ENCODE data around the gene ASB3.

Gene ASB3

DNA sequence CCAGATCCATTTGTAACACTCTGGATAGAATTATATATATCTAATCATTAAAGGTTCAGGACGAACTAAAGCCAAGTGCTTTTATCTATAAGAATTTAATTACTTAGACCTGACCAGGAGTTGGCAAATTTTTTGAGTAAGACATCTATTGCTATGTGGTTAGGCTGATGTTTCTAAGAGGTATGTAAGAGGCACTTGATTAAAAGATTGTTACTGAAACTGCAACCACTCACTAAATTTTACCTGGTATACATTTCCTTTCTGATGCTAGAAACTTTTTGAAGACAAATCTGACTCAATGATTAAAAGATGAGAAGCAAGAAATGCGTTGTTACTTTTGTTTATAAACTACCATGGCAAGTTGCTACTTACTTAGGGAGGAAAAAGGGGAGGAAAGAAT, 95.9 kb downstream of the ASB3 start:
- Histone ChIP-seq H3K27me3 (replicated peaks; ENCODE audit: insufficient read depth, low read length) (no peaks in the 10 kb centered on the region), H3K36me3 (replicated peaks; ENCODE audit: insufficient read depth, low read length) (no peaks in the 10 kb centered on the region)
- TF ChIP-seq EZH2 (optimal IDR thresholded peaks at IDR 0.05; ENCODE audit: low read depth, low read length) (no peak), EZH2phosphoT487 (IDR thresholded peaks at IDR 0.05; ENCODE audit: low read length) (no peak)
- TF ChIP-seq, protein P1, sequence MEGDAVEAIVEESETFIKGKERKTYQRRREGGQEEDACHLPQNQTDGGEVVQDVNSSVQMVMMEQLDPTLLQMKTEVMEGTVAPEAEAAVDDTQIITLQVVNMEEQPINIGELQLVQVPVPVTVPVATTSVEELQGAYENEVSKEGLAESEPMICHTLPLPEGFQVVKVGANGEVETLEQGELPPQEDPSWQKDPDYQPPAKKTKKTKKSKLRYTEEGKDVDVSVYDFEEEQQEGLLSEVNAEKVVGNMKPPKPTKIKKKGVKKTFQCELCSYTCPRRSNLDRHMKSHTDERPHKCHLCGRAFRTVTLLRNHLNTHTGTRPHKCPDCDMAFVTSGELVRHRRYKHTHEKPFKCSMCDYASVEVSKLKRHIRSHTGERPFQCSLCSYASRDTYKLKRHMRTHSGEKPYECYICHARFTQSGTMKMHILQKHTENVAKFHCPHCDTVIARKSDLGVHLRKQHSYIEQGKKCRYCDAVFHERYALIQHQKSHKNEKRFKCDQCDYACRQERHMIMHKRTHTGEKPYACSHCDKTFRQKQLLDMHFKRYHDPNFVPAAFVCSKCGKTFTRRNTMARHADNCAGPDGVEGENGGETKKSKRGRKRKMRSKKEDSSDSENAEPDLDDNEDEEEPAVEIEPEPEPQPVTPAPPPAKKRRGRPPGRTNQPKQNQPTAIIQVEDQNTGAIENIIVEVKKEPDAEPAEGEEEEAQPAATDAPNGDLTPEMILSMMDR (IDR thresholded peaks at IDR 0.05; ENCODE audit: low read length) = no peak

DNA sequence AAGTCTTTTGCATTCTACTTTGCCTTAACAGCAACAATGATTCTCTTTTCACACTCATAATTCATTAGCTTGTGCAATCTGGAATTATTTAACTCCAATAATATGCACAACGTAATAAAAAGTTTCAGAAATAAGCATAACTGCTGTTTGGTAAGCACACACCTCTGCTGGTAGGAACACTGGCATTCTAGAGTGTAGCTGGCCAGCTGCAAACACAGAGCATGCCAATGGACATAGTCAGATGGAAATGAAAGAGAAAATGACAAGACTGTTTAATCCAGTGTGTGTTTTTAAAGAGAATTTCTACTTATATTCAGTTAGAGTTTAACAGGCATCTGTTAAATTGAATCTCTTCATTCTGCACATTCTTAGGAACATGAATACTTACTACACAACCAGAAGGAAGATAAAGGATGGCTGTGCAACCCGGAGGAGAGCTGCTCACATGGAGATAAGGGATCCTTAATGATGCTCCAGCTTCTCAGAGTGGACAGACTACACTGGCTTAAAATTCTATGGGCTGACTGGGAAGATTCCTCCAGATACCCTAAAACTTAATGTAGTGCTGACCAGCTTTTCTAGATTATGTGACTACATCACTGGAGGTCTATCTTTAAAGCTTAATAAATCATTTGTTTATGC, 113.8 kb downstream of the ASB3 start:
- peak overlapping the region; percentile 30; the same call in 1 of the 2 replicates for H3K4me2 ChIP-seq (ENCODE audit: low read depth, low read length)
- no peaks in the 10 kb centered on the region for H3K27me3 ChIP-seq (replicated peaks; ENCODE audit: insufficient read depth, low read length)
- H3K9me3 ChIP-seq (replicated peaks; ENCODE audit: insufficient read depth, low read length) = no peaks in the 10 kb centered on the region
- no peak overlapping the region for H2AFZ ChIP-seq (ENCODE audit: low read length)
- no peaks in the 10 kb centered on the region for H3F3A ChIP-seq (ENCODE audit: insufficient read depth, low read length)
- H3K9me2 ChIP-seq (replicated peaks; ENCODE audit: insufficient read depth, low read length) = no peaks in the 10 kb centered on the region
- H3K4me1 ChIP-seq (ENCODE audit: low read length) = peaks cover 7% of the 10 kb centered on the region
- no peaks in the 10 kb centered on the region for H3K79me2 ChIP-seq (ENCODE audit: low read length)
- no peak overlapping the region for H3K4me3 ChIP-seq (ENCODE audit: low read length)
- peak overlapping the region; percentile 6; the same call in 1 of the 2 replicates for H3K27ac ChIP-seq (ENCODE audit: low read length)
- H3K9ac ChIP-seq (ENCODE audit: low read length) = no peak overlapping the region
- no peaks in the 10 kb centered on the region for H3K36me3 ChIP-seq (replicated peaks; ENCODE audit: insufficient read depth, low read length)
- DNase-seq = no peak
- TF ChIP-seq, protein P1 (IDR thresholded peaks at IDR 0.05; ENCODE audit: low read length) = no peak
- no peak for TF ChIP-seq EZH2 (optimal IDR thresholded peaks at IDR 0.05; ENCODE audit: low read depth, low read length)
- TF ChIP-seq EZH2phosphoT487 (IDR thresholded peaks at IDR 0.05; ENCODE audit: low read length) = no peak
- H4K20me1 ChIP-seq (ENCODE audit: insufficient read depth, low read length) = no peaks in the 10 kb centered on the region

More for the DNA sequence above, 95.9 kb downstream of the ASB3 start:
- Histone ChIP-seq H3K4me2 (ENCODE audit: low read depth, low read length) (no peak overlapping the region), H3K9ac (ENCODE audit: low read length) (no peak overlapping the region), H3K27ac (ENCODE audit: low read length) (no peak overlapping the region), H4K20me1 (ENCODE audit: insufficient read depth, low read length) (no peaks in the 10 kb centered on the region), H3F3A (ENCODE audit: insufficient read depth, low read length) (no peaks in the 10 kb centered on the region), H3K79me2 (ENCODE audit: low read length) (no peaks in the 10 kb centered on the region), H2AFZ (ENCODE audit: low read length) (no peak overlapping the region), H3K9me2 (replicated peaks; ENCODE audit: insufficient read depth, low read length) (no peaks in the 10 kb centered on the region), H3K4me3 (ENCODE audit: low read length) (no peak overlapping the region), H3K9me3 (replicated peaks; ENCODE audit: insufficient read depth, low read length) (no peaks in the 10 kb centered on the region), H3K4me1 (ENCODE audit: low read length) (no peaks in the 10 kb centered on the region)
- DNase-seq = no peak

DNA sequence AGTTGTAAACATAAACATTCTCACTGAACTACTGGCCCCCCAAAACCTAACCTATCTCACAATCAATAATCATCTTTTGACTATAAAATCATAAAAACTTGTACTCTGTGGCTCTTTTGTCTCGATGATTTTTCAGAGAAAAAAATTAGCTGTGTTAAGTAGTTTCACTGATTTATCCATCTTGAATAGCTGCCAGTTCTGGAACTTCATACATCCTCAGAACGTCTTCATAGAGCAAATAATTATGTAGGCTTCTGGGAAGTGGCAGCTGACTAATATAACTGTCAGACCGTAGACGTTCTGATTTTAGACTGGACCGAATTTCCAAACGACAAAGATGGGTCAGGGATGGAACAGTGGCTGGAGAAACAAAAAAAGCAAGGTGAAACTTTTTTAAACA, 116.4 kb downstream of the ASB3 start:
- Histone ChIP-seq H3K4me2 (ENCODE audit: low read depth, low read length) (no peak overlapping the region), H3K9me3 (replicated peaks; ENCODE audit: insufficient read depth, low read length) (no peaks in the 10 kb centered on the region), H3F3A (ENCODE audit: insufficient read depth, low read length) (no peaks in the 10 kb centered on the region), H3K79me2 (ENCODE audit: low read length) (no peaks in the 10 kb centered on the region), H3K4me3 (ENCODE audit: low read length) (no peak overlapping the region), H3K27ac (ENCODE audit: low read length) (no peak overlapping the region), H3K4me1 (ENCODE audit: low read length) (peaks cover 7% of the 10 kb centered on the region), H3K9ac (ENCODE audit: low read length) (no peak overlapping the region), H3K36me3 (replicated peaks; ENCODE audit: insufficient read depth, low read length) (no peaks in the 10 kb centered on the region), H3K27me3 (replicated peaks; ENCODE audit: insufficient read depth, low read length) (no peaks in the 10 kb centered on the region), H4K20me1 (ENCODE audit: insufficient read depth, low read length) (no peaks in the 10 kb centered on the region), H2AFZ (ENCODE audit: low read length) (no peak overlapping the region), H3K9me2 (replicated peaks; ENCODE audit: insufficient read depth, low read length) (no peaks in the 10 kb centered on the region)
- TF ChIP-seq EZH2phosphoT487 (IDR thresholded peaks at IDR 0.05; ENCODE audit: low read length) (no peak), EZH2 (optimal IDR thresholded peaks at IDR 0.05; ENCODE audit: low read depth, low read length) (no peak)
- TF ChIP-seq, protein P1 (IDR thresholded peaks at IDR 0.05; ENCODE audit: low read length) = no peak
- no peak for DNase-seq

Data from MM.1S (cell line).